GM21515 (cell line): ENCODE data around the gene SIK2.
"Not testable (repeated sequence)": the region's sequence is repeated elsewhere in the genome, so short reads cannot be mapped to it uniquely, and the experiment has no call there.

Experiments
- ATAC-seq: cut with Tn5 transposase; IDR thresholded peaks from one replicate; pipeline ENCODE4 v1.9.1; 2021; ENCODE audit not compliant: unreplicated experiment

The SIK2 gene

GRCh38 chr11:111620518-111620917 is 18.3 kb downstream of the SIK2 start:
- ATAC-seq: no peak

- no peak for ATAC-seq
These were observed 21.3 kb downstream of the SIK2 start for GRCh38 chr11:111623527-111624030.

DNA sequence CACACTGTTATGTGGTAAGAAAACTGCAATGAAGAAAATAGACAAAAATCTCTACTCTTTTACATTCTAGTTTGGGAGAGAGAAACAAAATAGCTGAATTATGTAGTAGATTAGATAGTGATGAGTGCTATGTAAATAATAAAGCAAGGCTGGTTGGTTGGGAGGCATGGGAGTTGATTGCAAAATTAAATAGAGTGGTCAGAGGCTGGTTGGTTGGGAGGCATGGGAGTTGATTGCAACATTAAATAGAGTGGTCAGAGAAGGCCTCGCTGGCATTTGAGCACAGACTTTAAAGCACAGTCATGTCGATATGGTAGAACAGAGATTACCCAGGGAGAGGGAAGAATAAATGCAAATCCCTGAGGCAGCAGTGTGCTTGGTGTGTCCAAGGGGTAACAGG is 22.4 kb downstream of the SIK2 start:
- ATAC-seq: no peak

GRCh38 chr11:111627591-111627990 is 25.3 kb downstream of the SIK2 start:
- ATAC-seq: no peak

GRCh38 chr11:111629499-111629898 is 27.2 kb downstream of the SIK2 start:
- ATAC-seq: no peak

- no peak for ATAC-seq
These were observed 28.9 kb downstream of the SIK2 start for GRCh38 chr11:111631024-111631665.

GRCh38 chr11:111631666-111632039 is 29.4 kb downstream of the SIK2 start:
- no peak for ATAC-seq

- ATAC-seq: no peak
These were observed 30.4 kb downstream of the SIK2 start for GRCh38 chr11:111632516-111633220.

DNA sequence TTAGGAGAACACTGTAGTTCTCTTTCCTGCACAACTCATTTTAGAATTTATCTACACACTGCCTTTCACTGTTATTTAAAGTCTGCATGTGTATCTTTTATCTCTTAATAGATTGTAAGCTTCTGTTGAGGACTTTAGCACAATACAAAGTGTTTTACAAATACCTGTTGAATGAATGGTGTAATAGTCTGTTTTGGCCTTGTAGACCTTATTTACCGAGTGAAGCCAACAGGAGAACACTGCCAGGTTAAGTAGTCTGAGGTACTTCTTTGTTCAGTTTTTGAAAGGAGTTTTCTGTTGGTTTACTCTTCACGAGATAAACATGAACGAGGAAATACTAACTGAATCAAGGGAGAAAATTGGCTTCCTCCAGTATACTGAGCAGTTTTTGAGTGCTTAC is 31.0 kb downstream of the SIK2 start:
- ATAC-seq: no peak

DNA sequence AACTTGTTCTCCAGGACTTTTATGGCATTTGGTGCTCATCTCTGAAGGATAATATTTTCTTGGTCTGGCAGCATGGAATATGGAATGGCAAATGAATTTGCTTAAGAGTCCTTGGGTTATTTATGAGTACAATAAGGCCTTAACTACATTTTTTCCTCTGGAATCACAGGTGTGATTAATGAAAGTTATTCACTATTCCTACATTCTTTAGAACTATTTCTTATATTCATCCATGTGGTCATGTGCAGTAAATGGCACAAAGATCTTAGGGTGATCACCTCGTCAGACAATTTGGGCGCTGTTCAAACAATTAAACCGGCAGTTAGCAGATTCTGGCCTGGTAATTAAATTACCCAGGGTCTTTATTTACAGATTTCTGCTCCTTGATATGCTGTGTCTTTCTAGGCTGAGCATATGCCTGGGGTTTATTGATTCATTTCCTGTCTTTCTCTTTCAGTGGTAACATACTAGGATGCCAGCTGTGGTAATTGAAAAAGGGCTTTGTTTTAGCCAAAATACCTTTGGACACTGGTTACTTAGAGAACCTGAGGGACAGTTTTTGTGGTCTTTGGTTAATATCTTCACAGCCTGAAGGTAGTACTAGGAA is 31.6 kb downstream of the SIK2 start:
- no peak for ATAC-seq

DNA sequence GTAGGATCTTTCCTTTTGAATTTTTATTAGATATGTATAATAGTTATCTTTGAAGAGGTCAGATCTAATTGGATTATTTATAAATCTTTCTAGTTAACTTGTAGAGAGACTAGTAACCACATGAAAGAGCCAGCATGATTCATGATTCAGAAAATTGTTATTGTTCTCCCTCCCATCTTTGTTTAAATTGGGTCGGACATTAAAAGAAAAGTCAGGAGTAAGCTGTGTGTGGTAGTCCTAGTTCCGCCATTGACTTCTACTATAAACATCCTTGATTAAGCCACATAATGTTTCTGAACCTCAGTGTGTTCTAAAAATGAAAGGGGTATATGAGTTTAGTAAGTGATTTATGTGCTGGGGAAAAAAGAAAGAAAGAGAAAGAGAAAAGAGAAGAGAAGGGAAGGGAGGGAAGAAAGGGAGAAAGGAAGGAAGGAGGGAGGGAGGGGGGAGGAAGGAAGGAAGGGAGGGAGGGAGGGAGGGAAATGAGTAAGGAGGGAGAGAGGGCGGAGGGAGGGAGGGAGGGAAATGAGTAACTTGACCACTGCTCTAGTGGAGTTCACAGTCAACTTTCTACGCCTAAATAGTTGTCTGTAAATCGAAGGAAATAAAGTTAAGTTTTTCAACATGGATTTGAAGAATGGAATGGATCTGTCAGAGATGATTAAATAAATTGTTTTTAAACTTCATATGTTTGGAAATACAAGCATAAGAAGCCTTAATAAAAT is 32.9 kb downstream of the SIK2 start:
- ATAC-seq: no peak

- no peak for ATAC-seq
These were observed 33.4 kb downstream of the SIK2 start for GRCh38 chr11:111635706-111636045.

GRCh38 chr11:111637885-111638284 is 35.6 kb downstream of the SIK2 start:
- ATAC-seq: no peak

DNA sequence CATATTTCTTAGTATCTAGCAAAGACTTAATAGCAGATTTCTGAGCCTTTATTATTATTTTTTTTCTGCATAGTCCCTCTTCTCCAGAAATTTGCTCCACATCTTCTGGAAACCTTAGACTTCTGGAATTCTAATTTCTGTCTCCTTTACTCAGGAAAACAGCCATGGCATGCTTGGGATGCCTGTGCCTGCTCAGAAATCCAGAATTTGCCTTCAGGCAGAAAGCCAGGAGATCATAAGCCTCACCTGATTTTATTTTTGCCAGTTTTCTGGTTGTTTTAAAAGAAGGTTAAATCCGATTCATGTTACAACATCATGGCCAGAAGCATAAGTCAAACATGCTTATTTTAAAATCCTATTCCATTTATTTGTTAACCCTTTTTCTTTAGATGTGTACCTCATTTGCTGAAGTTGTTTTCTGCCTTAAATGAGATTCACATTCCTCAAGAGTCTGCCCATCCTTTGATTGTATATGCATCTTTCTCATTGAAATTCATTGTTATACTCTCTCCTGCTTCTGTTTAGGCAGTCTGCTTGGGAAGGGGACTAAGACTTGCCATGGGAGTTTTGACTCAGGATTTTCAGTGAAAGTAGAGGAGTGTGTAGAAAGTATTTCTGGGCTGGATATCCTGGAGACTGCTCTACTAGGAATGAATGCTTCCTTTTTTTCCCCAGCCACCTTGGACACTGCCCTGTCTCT is 37.1 kb downstream of the SIK2 start:
- ATAC-seq: no peak

DNA sequence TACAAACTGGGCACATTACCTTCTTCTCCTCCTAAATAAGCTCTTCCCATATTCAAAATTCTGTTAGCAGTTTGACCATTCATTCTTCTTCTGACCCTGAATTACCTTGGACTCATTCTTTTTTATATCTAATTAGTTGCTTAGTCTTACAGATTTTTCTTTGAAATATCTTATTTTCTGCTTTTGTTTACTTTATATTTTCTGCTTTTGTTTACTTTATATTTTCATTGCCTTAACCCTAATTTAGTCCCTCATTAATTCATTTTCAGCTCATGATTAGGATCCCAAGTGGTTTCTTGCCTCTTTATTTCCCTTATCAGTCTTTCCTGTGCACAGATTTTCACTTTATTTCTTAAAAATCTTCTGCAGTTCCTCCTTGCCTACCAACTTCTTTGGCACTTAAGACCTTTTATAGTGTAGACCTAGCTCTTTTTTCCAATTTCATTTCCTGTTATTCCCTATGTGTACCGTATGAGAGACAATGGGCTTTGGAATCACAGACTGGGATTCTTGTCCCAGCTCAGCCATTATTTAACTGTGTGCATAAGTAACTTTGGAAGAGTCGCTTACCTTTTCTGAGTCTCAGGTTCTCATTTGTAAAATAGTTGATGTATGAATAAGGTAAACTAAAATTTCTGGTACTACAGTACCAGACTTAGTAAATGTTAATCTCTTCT is 39.2 kb downstream of the SIK2 start:
- no peak for ATAC-seq

DNA sequence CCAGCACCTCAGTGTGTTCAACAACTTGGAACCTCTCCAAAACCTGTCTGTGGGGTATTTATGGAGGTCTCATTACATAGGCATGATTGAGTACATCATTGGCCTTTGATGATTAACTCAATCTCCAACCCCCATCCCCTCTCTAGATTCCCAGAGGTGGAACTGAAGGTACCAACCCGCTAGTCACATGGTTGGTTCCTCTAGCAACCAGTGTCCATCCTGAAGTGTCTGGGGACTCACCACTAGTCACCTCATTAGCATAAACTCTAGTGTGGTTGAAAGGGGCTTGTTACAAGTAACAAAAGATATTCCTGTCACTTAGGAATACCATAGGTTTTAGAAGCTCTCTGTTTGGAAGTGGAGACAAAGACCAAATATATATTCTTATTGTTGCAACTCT is 40.3 kb downstream of the SIK2 start:
- ATAC-seq: no peak

- ATAC-seq: no peak
These were observed 42.7 kb downstream of the SIK2 start for GRCh38 chr11:111644922-111645321.

- no peak for ATAC-seq
These were observed 43.5 kb downstream of the SIK2 start for GRCh38 chr11:111645657-111646316.

DNA sequence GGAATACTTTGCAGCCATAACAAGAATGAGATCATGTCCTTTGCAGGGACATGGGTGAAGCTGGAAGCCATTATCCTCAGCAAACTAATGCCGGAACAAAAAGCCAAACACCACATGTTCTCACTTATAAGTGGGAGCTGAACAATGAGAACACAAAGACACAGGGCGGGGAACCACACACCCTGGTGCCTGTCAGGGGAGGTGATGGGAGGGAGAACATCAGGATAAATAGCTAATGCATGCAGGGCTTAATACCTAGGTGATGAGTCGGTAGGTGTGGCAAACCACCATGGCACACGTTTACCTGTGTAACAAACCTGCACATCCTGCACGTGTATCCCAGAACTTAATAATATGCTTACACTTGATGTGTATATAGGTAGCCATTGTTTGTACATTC is 49.1 kb downstream of the SIK2 start:
- not testable (repeated sequence) for ATAC-seq

GRCh38 chr11:111652184-111652583 is 49.9 kb downstream of the SIK2 start:
- ATAC-seq: no peak
